Ovary (tissue), 9 donors: ENCODE measurements around the gene NCOA1. TPM values are rescaled to one million over a fixed set of nuclear protein-coding genes. Genes with fewer than 3 reads are reported as not detected.

Source experiments
- DNase-seq, 5 donors: peaks; one replicate each; pipeline ENCODE4 v3.0.0-alpha.2; 2019 to 2020
- H3K27ac ChIP-seq, 2 donors: fragments of 200-600 bp; one replicate each; pipeline versions ENCODE4 v1.5.1 to v1.8.0; 2019 to 2022
- H3K27me3 ChIP-seq: fragments of 200-600 bp; one replicate; pipeline ENCODE4 v1.8.0; 2022
- H3K36me3 ChIP-seq: fragments of 200-600 bp; sonication (generic); one replicate; pipeline ENCODE4 v1.5.1; 2019
- H3K4me1 ChIP-seq: one replicate; pipeline ENCODE4 v1.8.1; 2013; ENCODE audit warnings: mild to moderate bottlenecking, moderate library complexity; ENCODE audit not compliant: insufficient read depth
- H3K4me3 ChIP-seq: fragments of 200-600 bp; sonication (generic); one replicate; pipeline ENCODE4 v1.5.1; 2017
- H3K9me3 ChIP-seq, 2 donors: fragments of 200-600 bp in 1 of 2; sonication (generic) in 1 of 2; one replicate each; pipeline versions ENCODE4 v1.5.1 to v1.8.1; 2013 to 2019; ENCODE audit warnings: mild to moderate bottlenecking in 1 of 2, moderate library complexity in 1 of 2
- CTCF ChIP-seq, 3 donors: fragments of 450-650 bp in 2 of 3; fragments of 200-600 bp in 1 of 3; IDR thresholded peaks; one replicate each; pipeline versions ENCODE4 v1.5.1 to v1.8.0; 2016 to 2022; ENCODE audit warnings: antibody characterized with exemption in 3 of 3, mild to moderate bottlenecking in 1 of 3
- EP300 ChIP-seq: sonication (generic); formaldehyde crosslinking; IDR thresholded peaks from one replicate; pipeline ENCODE4 v1.6.1; 2017; ENCODE audit warnings: antibody characterized with exemption
- POLR2A ChIP-seq: fragments of 450-650 bp; IDR thresholded peaks from one replicate; pipeline ENCODE4 v1.6.1; 2017; ENCODE audit warnings: antibody characterized with exemption, mild to moderate bottlenecking, moderate library complexity
- WGBS, 3 donors: extraction: QIAGEN DNeasy Blood & Tissue Kit in 1 of 3; methylation state at CpG; one replicate each; pipeline versions ENCODE4 v1.1.5 to v1.1.7; 2013 to 2017; 5-methylcytosine and 5-hydroxymethylcytosine counted together
- intact Hi-C, 4 donors: fragments of 100-400 bp; cut with DNase I; formaldehyde crosslinking; loops; one replicate each; pipeline versions ENCODE4 v1.11.0 to v1.15.1; 2022 to 2023
- polyA plus RNA-seq, 2 donors: library from polyadenylated mRNA; stranded (reverse); fragments of 200-250 nt in 1 of 2; fragments of 350-450 nt in 1 of 2; fragmentation: Illumina TruSeq in 1 of 2; extraction: RNeasy Lipid Tissue Mini Kit (QIAGEN cat#74804) in 1 of 2; gene quantifications; one replicate each; pipeline ENCODE4 v1.2.3, GENCODE V29; 2013 to 2014
- total RNA-seq, 7 donors: library from RNA; depleted of rRNA in 2 of 7; stranded (reverse); fragments of >200 nt in 2 of 7; fragmentation: NEBNext Ultra II Directional in 3 of 7; extraction: Animal tissue kit (Norgen Biotek cat#: 25700) in 3 of 7; gene quantifications; one replicate each; pipeline versions ENCODE4 v1.1.0 to v1.2.4, GENCODE V29; 2016 to 2023
- donor health status: DM: no; HTN: no; CAD: no; lungs with moderate emphysema.
- donor health status: DM: no; HTN: no; CAD: no.
- donor health status: Bipolar disorder and iron deficiency.
- donor health status: DM: yes; HTN: yes; CAD: no.
- donor health status: DM: no; HTN: no; CAD: no.
- donor health status: DM: yes; HTN: yes; CAD: no.

Gene NCOA1
- total and polyA plus RNA-seq, 9 donors, result 20.2 to 69.0 (median 57.3) TPM

GRCh38 chr2:24768601-24769000, 277.5 kb downstream of the NCOA1 start:
- 35 to 59% (median 49%) methylated on average over 7 of the region's 7 CpGs for WGBS, 3 donors
- Histone ChIP-seq H3K27ac (no peak overlapping the region), H3K9me3 (no peaks in the 10 kb centered on the region), H3K4me1 (no peaks in the 10 kb centered on the region), H3K36me3 (no peaks in the 10 kb centered on the region), H3K27me3 (no peaks in the 10 kb centered on the region), H3K4me3 (no peak overlapping the region)
- no peak for TF ChIP-seq CTCF (IDR thresholded peaks at IDR 0.05)
- TF ChIP-seq EP300, result no peak
- TF ChIP-seq POLR2A, result no peak
- peak; percentile 23 to 53 (median 46) for DNase-seq
- intact Hi-C loops, result no loop called here

- no peak for DNase-seq
- Histone ChIP-seq H3K4me1 (no peaks in the 10 kb centered on the region), H3K27me3 (no peaks in the 10 kb centered on the region), H3K9me3 (no peaks in the 10 kb centered on the region), H3K36me3 (no peaks in the 10 kb centered on the region), H3K27ac (no peak overlapping the region), H3K4me3 (no peak overlapping the region)
- no peak for TF ChIP-seq EP300
- no peak for TF ChIP-seq CTCF (IDR thresholded peaks at IDR 0.05)
- TF ChIP-seq POLR2A, result no peak
- WGBS, 3 donors, result 76 to 82% (median 77%) methylated on average over 5 of the region's 5 CpGs
- intact Hi-C loops, result no loop called here
These were observed 280.0 kb downstream of the NCOA1 start for GRCh38 chr2:24771061-24771460.

GRCh38 chr2:24771764-24772586, 280.9 kb downstream of the NCOA1 start:
- Histone ChIP-seq H3K4me3 (no peak overlapping the region), H3K27me3 (no peaks in the 10 kb centered on the region), H3K36me3 (no peaks in the 10 kb centered on the region), H3K27ac (no peak overlapping the region), H3K9me3 (no peaks in the 10 kb centered on the region), H3K4me1 (no peaks in the 10 kb centered on the region)
- TF ChIP-seq EP300, result no peak
- TF ChIP-seq POLR2A, result no peak
- TF ChIP-seq CTCF (IDR thresholded peaks at IDR 0.05), result no peak
- 80 to 89% (median 87%) methylated on average over 5 of the region's 5 CpGs for WGBS, 3 donors
- DNase-seq, result no peak
- intact Hi-C loops, result no loop called here

GRCh38 chr2:24774373-24774772, 283.3 kb downstream of the NCOA1 start:
- H3K9me3 ChIP-seq, result no peaks in the 10 kb centered on the region
- no peak for DNase-seq
- no peaks in the 10 kb centered on the region for H3K27me3 ChIP-seq
- no peaks in the 10 kb centered on the region for H3K4me1 ChIP-seq
- no peak overlapping the region for H3K4me3 ChIP-seq
- no peak overlapping the region for H3K27ac ChIP-seq
- intact Hi-C loops, result no loop called here
- WGBS, 3 donors, result 53 to 69% (median 56%) methylated on average over 3 of the region's 3 CpGs
- TF ChIP-seq CTCF (IDR thresholded peaks at IDR 0.05), result no peak
- no peak for TF ChIP-seq EP300
- TF ChIP-seq POLR2A, result no peak
- H3K36me3 ChIP-seq, result no peaks in the 10 kb centered on the region
